Middle frontal gyrus (tissue), 1 donor: ENCODE data around the gene CRIM1.

ENCODE experiments used
- DNase-seq: peaks from one replicate; pipeline ENCODE4 v3.0.0-alpha.2; 2015; ENCODE audit warnings: low spot score; ENCODE audit errors: extremely low spot score

Gene CRIM1

DNA sequence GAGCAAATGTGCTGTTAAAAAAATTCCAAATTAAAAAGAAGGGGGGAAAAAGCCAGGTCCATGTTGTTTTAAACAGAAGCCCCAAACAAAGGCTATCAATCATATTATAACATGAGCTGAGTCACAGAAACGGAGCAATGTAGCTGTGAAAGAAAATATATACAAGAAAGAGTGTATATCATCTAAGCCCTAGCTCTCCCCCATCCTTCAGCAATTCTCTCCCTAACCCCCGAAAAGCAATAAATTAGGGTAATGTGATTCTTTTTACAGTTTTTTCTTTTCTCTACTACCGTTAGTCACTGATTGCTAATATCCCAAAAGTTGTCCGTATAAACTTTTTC is 217.1 kb downstream of the CRIM1 start:
- DNase-seq, result no peak

DNA sequence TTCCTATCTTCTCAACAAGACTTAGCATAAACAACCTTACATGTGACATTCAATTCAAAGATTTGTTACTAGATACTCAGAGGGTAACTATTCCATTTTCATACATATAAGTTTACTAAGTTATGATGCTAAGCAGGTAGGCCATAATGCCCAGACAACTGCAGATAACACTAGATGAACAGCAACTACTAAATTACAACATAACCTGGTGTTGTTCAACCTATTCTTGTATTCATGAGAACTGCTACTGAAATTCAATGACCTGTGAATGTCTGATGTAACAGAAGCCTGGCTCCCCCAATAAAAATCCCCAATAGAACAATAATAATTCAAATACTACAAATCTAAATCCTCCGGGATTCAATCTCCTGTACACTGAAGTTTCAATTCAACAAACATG is 217.6 kb downstream of the CRIM1 start:
- DNase-seq, result no peak

DNA sequence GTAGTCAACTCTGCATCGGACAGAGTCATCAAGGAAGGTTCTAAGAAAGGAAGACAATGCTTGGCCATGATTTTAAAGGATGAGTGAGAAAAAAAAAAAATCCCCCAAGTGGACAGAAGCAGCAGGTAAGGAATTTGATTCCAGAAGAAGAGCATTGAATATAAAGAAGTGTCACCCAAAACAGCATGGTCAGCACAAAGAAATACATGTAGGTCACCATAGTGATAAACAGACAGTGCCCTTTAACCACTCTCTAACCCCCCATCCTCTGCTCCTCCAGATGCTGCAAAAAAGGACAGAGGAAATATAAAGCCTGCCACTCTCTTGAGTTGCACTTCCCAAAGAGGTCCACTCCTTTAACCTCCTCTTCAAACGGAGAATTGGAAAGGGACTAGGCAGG is 219.0 kb downstream of the CRIM1 start:
- no peak for DNase-seq

DNA sequence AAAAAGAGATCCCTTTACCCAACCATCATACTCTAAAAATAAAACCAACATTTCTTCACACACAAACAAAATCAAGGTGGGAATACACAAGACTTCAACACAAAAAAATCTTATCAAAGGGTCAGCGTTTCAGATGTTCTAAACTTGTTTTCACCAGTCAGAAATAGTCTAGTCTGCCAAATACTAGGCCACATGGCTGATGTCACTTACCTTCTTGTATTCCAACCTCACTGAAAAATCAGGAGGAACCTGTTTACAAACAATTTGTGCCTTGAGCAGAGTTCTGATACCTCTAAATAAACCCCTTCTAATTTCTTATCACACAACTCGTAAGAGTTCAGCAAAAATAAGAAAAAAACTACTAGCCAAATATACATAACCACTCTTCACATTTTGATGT is 222.3 kb downstream of the CRIM1 start:
- DNase-seq, result no peak

DNA sequence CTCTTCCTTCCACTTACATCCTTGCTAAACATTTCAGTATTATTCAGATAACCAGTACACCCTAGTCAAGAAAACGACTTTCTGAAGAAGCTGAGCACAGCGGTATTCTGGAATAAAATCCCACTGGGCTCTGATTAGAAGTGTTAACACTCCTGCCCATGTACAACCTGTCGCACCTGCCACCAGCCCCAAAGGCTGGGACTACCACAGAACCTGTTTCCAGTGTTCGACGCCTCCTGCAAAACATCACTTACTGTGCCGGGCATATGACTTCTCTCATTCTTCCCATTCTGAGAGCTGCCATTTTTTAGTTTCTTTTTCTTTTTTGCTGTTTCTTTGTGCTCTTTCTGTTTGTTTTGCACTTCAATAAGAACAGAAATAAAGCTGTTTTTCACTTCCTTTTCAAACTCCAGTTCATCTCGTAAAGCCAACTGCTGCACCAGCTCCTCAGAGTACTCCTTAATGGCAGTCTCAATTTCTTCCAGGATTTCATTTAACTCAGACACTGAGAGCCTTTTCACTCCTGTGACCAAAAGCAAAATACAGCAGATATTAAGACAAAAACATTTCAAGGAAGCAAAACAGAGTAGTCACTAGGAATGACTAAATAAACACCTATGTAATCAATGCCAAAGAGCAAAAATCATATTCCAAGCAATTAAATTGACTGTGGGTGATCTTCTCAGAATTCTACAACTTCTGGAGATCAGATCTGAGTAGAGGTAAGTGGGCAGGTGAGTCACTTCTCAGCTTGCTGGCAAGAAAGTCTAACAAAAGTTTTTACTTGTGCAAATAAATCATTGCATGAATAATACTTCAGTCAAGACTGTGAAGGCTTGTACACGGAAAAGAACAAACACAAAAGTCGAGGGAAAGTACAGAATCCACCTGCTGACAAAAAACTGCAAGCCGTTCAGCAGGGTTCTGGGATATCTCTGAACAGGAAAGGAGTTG is 223.0 kb downstream of the CRIM1 start:
- no peak for DNase-seq

DNA sequence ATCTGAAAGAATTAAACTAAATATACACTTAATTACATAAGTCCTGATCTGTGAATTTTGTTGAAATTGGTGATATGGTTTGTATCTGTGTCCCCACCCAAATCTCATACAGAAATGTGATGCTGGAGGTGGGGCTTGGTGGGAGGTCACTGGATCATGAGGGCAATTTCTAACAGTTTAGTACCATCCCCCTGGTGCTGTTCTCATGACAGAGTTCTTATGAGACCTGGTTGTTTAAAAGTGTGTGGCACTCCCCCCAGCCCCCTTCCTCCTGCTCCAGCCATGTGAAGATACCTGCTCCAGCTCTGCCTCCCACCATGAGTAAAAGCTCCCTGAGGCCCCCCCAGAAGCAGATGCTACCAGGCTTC is 223.7 kb downstream of the CRIM1 start:
- no peak for DNase-seq

DNA sequence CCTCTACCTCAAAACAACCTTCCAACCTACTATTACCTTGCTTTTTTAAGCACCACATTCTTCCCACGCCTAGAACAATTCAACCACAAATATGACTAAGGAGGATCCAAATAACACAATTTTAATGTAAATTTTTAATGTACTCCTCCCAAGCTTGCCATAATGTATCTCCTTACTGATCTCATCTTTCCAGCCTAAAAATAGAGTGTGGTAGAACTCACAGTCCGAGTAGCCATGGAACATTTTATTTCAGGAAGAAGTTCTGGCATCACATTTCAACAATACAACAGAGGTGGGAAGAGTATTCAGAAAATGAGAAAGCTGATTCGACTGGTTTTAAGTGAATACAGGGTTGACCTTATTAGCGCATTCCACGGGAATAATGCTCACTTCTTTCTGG is 227.0 kb downstream of the CRIM1 start:
- no peak for DNase-seq

DNA sequence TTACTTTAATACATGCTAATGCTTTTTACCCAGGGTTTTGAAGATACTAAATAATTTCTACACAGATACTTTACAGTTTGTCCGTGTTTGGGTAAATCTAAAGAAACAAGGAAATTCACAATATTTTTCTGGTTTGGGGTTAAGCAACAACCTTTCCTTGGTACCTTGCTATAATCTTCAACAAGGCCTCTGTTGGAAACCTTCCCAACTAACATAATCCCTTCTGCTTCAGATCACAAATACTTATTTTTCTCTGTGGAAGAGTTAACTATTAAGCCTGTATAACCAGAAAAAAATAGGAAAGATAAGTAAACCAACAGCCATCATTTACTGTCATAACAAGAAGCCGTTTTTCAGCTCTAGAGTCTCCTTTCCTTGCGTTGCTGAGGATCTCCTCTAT is 227.4 kb downstream of the CRIM1 start:
- no peak for DNase-seq

DNA sequence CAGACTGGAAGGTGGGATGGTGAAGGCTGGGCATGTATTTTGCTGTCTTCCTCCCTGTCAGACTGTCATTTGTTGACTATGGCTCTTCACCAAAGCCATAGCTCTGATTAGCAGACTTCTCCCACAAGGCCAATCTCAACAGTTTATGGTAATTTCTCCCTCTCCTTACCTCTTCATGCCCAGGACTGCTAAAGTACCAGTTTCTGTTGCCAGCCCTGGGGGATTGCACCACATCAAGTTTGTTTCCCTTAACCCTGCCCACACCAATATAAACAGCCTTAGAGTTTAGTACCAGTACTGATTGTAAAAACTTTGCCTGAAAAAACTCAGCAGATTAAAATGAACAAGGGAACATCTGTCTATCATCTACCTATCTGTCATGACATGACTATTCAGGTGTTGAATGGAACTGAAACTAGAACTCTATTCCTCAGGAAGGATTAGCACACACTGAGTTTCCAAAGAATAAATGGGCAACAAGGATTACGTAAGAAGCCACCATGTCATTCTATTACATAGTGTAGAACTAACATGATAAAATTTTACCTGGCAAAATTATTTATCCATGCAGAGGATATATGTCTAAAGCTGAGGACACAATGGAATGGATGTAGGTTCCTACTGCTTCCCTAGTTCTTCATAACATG is 228.7 kb downstream of the CRIM1 start:
- DNase-seq, result no peak

DNA sequence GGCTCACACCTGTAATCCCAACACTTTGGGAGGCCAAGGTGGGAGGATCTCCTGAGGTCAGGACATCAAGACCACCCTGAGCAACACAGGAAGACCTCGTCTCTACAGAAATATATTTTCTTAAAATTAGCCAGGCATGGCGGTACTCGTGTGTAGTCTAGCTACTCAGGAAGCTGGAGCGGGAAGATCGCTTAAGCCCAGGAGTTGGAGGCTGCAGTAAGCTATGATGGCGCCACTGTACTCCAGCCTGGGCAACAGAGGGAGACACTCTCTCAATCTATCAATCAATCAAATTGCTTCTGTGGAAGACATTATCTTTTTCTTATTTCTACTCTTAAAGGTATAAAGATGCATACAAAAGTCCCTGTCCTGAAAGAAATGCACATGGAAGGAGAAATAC is 231.1 kb downstream of the CRIM1 start:
- DNase-seq, result no peak

DNA sequence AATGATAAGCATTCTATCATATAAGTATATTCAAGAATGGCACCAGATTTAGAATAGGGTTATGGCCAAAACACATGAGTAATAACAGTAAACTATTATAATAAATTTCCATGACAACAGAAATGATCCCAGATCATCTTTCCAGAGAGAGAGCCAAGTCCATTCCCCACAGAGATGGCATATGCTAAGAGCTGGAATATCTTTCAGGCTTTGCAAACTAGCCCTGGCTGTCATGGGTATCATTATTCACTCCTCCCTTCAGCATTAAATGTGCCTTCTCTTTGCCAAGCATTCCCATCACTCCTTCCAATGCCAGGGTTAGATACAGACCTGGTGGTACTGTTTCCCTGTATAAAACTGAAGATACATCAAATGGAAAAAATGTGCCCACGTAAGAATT is 231.5 kb downstream of the CRIM1 start:
- no peak for DNase-seq

DNA sequence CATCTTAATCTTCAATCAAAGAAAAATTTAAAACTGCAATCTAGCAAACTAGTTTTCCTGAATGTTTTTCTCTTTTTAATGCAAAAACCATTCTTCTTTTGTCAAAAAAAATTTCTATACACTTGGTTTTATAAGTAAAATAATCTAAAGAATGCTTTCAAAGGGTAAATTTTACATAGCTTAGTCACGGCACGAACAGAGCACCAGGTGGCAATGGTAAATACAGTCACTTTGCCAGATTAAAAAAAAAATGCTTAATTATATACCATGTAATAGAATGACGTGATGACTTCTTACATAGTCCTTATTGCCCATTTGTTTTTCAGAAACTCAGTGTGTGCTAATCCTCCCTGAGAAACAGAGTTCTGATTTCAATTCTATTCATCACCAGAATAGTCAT is 232.0 kb downstream of the CRIM1 start:
- no peak for DNase-seq

DNA sequence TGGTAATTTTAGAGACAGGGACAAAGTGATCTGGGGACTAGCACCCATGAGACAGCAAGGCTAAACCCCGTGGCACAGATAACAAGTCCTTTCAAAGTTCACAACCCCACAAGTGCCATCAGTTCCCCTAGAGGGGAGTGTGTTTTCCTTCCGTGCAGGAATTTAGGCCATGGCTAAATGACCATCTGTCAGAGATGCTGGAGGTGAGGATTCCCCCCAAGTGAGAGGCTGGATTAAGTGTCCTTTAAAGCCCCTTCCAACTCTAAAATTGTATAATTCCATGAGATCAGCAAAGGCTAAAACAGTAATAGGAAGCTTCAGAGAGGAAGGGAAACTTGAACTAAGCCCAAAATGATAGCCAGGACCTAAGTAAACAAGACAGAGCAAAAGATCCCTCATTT is 233.7 kb downstream of the CRIM1 start:
- DNase-seq, result no peak

DNA sequence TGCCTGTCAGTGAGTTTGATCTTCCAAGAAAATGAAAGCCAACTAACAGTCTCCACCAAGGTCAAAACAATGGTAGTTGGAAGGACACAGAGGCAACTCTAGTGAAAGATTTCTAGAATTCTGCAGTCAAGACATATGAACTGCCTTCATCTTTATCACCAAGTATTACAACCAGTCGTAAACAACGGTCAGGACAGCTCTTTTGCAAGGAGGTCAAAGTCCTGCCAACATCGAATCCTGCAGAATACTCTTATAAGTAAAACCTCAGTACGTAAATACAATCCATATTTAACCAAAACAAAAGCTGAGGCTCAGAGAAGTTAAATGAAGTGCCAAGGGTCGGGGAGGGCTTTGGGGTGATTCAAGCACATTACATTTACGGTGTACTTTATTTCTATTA is 239.3 kb downstream of the CRIM1 start:
- DNase-seq, result no peak

DNA sequence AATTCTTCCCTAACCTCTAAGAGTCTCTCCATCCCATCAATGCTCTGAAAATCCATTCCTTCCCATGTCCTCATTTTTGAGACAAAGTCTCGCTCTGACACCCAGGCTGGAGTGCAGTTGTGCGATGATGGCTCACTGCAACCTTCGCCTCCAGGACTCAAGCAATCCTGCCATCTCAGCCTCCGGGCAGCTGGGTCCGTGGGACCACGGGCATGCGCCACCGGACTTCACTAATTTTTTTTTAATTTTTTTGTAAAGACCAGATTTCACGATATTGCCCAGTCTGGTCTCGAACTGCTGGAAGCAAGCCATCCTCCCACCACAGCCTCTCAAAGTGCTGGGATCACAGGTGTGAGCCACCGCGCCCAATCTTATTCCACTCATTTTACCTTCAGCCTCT is 240.8 kb downstream of the CRIM1 start:
- no peak for DNase-seq

DNA sequence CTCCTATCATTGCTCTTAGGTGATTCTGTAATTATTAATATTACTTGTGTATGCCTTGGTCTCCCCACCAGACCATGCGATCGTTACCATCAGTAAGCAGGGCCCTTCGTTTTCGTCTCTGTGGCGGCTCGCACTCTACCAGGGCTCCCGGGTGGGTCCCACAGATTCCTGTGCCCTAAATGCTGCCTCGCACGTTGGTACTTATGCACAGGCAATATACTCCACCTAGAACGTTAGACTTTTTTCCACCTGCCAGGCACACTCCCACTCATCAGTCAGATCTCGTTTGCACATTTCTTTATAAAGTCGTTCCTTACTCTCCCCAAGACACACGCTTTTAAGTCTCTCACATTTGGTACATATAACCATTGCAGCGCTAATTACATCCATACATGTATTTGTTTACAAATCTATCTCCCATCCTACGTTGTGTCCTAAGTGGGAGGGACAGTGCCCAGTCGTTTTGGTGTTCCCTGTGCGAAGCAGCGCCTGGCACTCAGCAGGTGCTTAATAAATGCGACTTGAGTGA is 241.5 kb downstream of the CRIM1 start:
- DNase-seq, result no peak

DNA sequence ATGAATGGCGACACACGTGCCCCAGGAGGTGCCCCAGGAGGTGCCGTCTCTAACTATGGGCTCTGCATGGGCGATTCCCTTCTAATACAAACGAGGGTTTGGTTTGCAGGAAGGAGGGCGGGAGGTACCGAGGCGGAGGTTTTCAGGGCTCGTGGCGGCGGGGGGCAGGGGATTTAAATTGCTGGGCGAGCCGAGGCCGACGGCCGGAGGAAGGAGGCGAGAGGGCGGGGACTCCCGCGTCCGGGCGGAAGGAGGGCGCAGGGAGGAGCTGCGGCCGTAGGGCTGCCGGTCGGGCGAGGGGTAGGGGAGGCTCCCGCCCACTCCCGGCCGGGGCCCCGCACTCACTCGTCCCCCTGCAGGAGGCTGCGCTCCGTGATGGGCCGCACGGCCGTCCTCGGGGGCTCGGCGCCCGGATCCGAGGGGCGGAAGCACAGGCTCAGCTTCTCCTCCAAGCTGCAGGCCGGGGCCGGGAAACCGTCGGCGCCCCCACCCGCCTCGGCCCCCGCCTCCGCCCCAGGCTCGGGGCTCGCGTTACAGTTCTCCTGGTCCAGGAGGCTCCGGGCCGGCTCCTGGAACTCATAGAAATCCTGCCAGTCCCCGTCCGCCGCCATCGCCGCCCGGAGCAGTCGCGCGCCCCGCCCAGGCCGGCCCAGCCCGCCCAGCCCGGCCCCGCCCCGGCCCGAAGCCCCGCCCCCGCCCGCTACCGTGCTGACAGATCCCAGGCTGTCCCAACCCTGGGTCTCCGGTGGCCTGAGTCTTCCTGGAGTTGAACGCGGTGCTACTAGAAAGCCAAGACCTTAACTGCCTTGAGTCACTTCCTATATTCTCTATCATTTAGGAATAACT is 242.2 kb downstream of the CRIM1 start, which contains the start of gene FEZ2:
TSS of gene FEZ2 (minus strand) at position 637 of the 846 bp plus-strand sequence. CDS start at position 611, 26 bp downstream.
- no peak for DNase-seq
